Bronchial epithelial cell (primary cell): ENCODE results near the gene NOS1AP. TPM values are rescaled to one million over a fixed set of nuclear protein-coding genes. Genes with fewer than 3 reads are reported as not detected.

Source experiments
- DNase-seq: peaks from one replicate; pipeline ENCODE4 v3.0.0-alpha.2; 2010; ENCODE audit warnings: low read depth
- FAIRE-seq: peaks from 2 replicates; lab custom pipeline; 2011; peaks lifted over from hg19 to GRCh38; lab: Jason Lieb, UNC
- H3K27me3 ChIP-seq: 2 replicates; pipeline ENCODE4 v1.5.1; 2011; ENCODE audit warnings: low read length; ENCODE audit not compliant: control insufficient read depth, insufficient read depth
- H3K36me3 ChIP-seq: 2 replicates; pipeline ENCODE4 v1.5.1; 2011; ENCODE audit warnings: low read length; ENCODE audit not compliant: control insufficient read depth, insufficient read depth
- H3K4me3 ChIP-seq: 2 replicates; pipeline ENCODE4 v1.5.1; 2011; ENCODE audit warnings: mild to moderate bottlenecking, low read depth, low read length, control low read depth
- CTCF ChIP-seq: IDR thresholded peaks from 2 replicates; pipeline ENCODE4 v1.5.1; 2011; ENCODE audit warnings: mild to moderate bottlenecking, moderate library complexity, low read length, control low read depth, inconsistent platforms; ENCODE audit not compliant: insufficient read depth, severe bottlenecking
- total RNA-seq: library from RNA; depleted of rRNA; stranded (reverse); fragments of >200 nt; gene quantifications from 2 replicates; pipeline ENCODE4 v1.2.1, GENCODE V29; 2014

The NOS1AP gene
- total RNA-seq, 1 donor from 2014 or later: 1.3 TPM

- FAIRE-seq (no peak), DNase-seq (no peak)
- Histone ChIP-seq H3K4me3 (no peak overlapping the region), H3K27me3 (no peaks in the 10 kb centered on the region), H3K36me3 (no peaks in the 10 kb centered on the region)
- TF ChIP-seq CTCF: no peak
Measured at GRCh38 chr1:162250004-162250730, 180.7 kb downstream of the NOS1AP start.

GRCh38 chr1:162251102-162251501 lies 181.6 kb downstream of the NOS1AP start:
- TF ChIP-seq CTCF: no peak
- Histone ChIP-seq H3K4me3 (no peak overlapping the region), H3K27me3 (no peaks in the 10 kb centered on the region), H3K36me3 (no peaks in the 10 kb centered on the region)
- DNase-seq: no peak
- FAIRE-seq: no peak

GRCh38 chr1:162252214-162252613 lies 182.7 kb downstream of the NOS1AP start:
- no peak for FAIRE-seq
- Histone ChIP-seq H3K36me3 (no peaks in the 10 kb centered on the region), H3K27me3 (no peaks in the 10 kb centered on the region), H3K4me3 (no peak overlapping the region)
- no peak for DNase-seq
- no peak for TF ChIP-seq CTCF

GRCh38 chr1:162253790-162254189 lies 184.3 kb downstream of the NOS1AP start:
- no peak for FAIRE-seq

GRCh38 chr1:162256287-162256686 lies 186.8 kb downstream of the NOS1AP start:
- peaks cover 2% of the 10 kb centered on the region for H3K27me3 ChIP-seq
- no peak for FAIRE-seq
- DNase-seq: no peak
- no peaks in the 10 kb centered on the region for H3K36me3 ChIP-seq
- no peak for TF ChIP-seq CTCF
- H3K4me3 ChIP-seq: no peak overlapping the region

More at GRCh38 chr1:162253790-162254189, 184.3 kb downstream of the NOS1AP start:
- TF ChIP-seq CTCF: no peak
- Histone ChIP-seq H3K4me3 (no peak overlapping the region), H3K36me3 (no peaks in the 10 kb centered on the region), H3K27me3 (peaks cover under 1% of the 10 kb centered on the region)
- no peak for DNase-seq

- TF ChIP-seq CTCF: no peak
- no peak for FAIRE-seq
- H3K36me3 ChIP-seq: no peaks in the 10 kb centered on the region
Measured at GRCh38 chr1:162258394-162258793, 188.9 kb downstream of the NOS1AP start.

More at GRCh38 chr1:162258394-162258793, 188.9 kb downstream of the NOS1AP start:
- no peak for DNase-seq
- Histone ChIP-seq H3K4me3 (no peak overlapping the region), H3K27me3 (peaks cover 2% of the 10 kb centered on the region)
